Endothelial cell of umbilical vein (primary cell): ENCODE results near the gene LSM6. TPM values are rescaled to one million over a fixed set of nuclear protein-coding genes. Genes with fewer than 3 reads are reported as not detected.

Source experiments
- BruUV-seq: library from RNA; stranded (reverse); fragments of 400-500 nt; replicated peaks from 2 replicates; lab custom pipeline; 2021; lab: Mats Ljungman, UMichigan
- CTCF ChIA-PET: fragments of 300-600, 350-600 bp; sonication (Branson Sonifier 250); formaldehyde crosslinking; loops from one replicate; lab custom pipeline; 2021; ENCODE audit warnings: antibody characterized with exemption, inconsistent platforms; lab: Charles Lee
- POLR2A ChIA-PET: fragments of 300-600, 350-600 bp; sonication (Branson Sonifier 250); formaldehyde crosslinking; loops from one replicate; lab custom pipeline; 2021; ENCODE audit warnings: antibody characterized with exemption, inconsistent platforms; lab: Charles Lee
- DNase-seq: peaks from one replicate; pipeline ENCODE4 v3.0.0-alpha.2; 2011; ENCODE audit warnings: low read depth, low spot score
- FAIRE-seq: peaks from 2 replicates; lab custom pipeline; 2011; peaks lifted over from hg19 to GRCh38; lab: Jason Lieb, UNC
- H2AFZ ChIP-seq: 2 replicates; pipeline ENCODE4 v1.6.0; 2012; ENCODE audit warnings: low read depth, low read length, control low read depth, inconsistent platforms
- H3K27ac ChIP-seq: 2 replicates; pipeline ENCODE4 v1.5.1; 2011; ENCODE audit warnings: low read depth, mild to moderate bottlenecking, control low read depth, low read length, moderate library complexity; ENCODE audit not compliant: insufficient read depth
- H3K27me3 ChIP-seq, 2 experiments: 2 replicates each; pipeline versions ENCODE4 v1.6.0 to v1.6.1; 2011; ENCODE audit warnings: low read length in 2 of 2, mixed read lengths in 1 of 2; ENCODE audit not compliant: control insufficient read depth in 2 of 2, insufficient read depth in 2 of 2
- H3K36me3 ChIP-seq, 2 experiments: 2 replicates in 1 of 2; 3 replicates in 1 of 2; pipeline ENCODE4 v1.5.1; 2011; ENCODE audit warnings: low read length in 2 of 2, mild to moderate bottlenecking in 1 of 2, moderate library complexity in 1 of 2; ENCODE audit not compliant: control insufficient read depth in 2 of 2, insufficient read depth in 2 of 2; ENCODE audit errors: extremely low read depth in 1 of 2
- H3K4me1 ChIP-seq: 3 replicates; pipeline ENCODE4 v1.5.1; 2011; ENCODE audit warnings: mild to moderate bottlenecking, low read length; ENCODE audit not compliant: control insufficient read depth, insufficient read depth; ENCODE audit errors: extremely low read depth
- H3K4me2 ChIP-seq: 2 replicates; pipeline ENCODE4 v1.6.1; 2011; ENCODE audit warnings: low read length, control low read depth, mixed read lengths; ENCODE audit not compliant: insufficient read depth
- H3K4me3 ChIP-seq, 3 experiments: fragments of 200-600 bp in 1 of 3; sonication (generic), shearing (Covaris generic) in 1 of 3; replicated peaks in 1 of 3; 2 replicates each; pipeline ENCODE4 v1.5.1; 2011 to 2016; ENCODE audit warnings: control low read depth in 3 of 3, low read length in 3 of 3, mild to moderate bottlenecking in 2 of 3, inconsistent platforms in 1 of 3, low read depth in 1 of 3, moderate library complexity in 1 of 3; ENCODE audit not compliant: insufficient read depth in 1 of 3
- H3K79me2 ChIP-seq: 2 replicates; pipeline ENCODE4 v1.6.0; 2012; ENCODE audit warnings: low read length, inconsistent platforms; ENCODE audit not compliant: control insufficient read depth, insufficient read depth
- H3K9ac ChIP-seq: replicated peaks from 2 replicates; pipeline ENCODE3; 2011; ENCODE audit warnings: low read length, control low read depth; ENCODE audit not compliant: insufficient read depth; ENCODE audit errors: extremely low read depth
- H3K9me1 ChIP-seq: replicated peaks from 3 replicates; pipeline ENCODE4 v1.6.0; 2011; ENCODE audit warnings: mild to moderate bottlenecking, low read length; ENCODE audit not compliant: control insufficient read depth, insufficient read depth; ENCODE audit errors: extremely low read depth
- H3K9me3 ChIP-seq: replicated peaks from 2 replicates; pipeline ENCODE4 v1.5.1; 2012; ENCODE audit warnings: low read length, inconsistent platforms; ENCODE audit not compliant: control insufficient read depth, insufficient read depth
- H4K20me1 ChIP-seq: replicated peaks from 2 replicates; pipeline ENCODE3; 2011; ENCODE audit warnings: mild to moderate bottlenecking, low read length; ENCODE audit not compliant: control insufficient read depth, insufficient read depth; ENCODE audit errors: extremely low read depth
- EZH2 ChIP-seq: IDR thresholded peaks from 2 replicates; pipeline ENCODE4 v1.6.1; 2012; ENCODE audit warnings: borderline replicate concordance, low read depth, mild to moderate bottlenecking, moderate library complexity, low read length, inconsistent platforms; ENCODE audit not compliant: severe bottlenecking
- GATA2 ChIP-seq: IDR thresholded peaks from 2 replicates; pipeline ENCODE4 v1.7.0; 2011; ENCODE audit warnings: low read depth, mild to moderate bottlenecking, moderate library complexity, mixed read lengths, low read length; ENCODE audit not compliant: insufficient read length, insufficient read depth
- JUN ChIP-seq: IDR thresholded peaks from 2 replicates; pipeline ENCODE4 v1.6.1; 2011; ENCODE audit warnings: borderline replicate concordance, low read depth; ENCODE audit not compliant: insufficient read length, insufficient read depth
- MYC ChIP-seq: IDR thresholded peaks from one replicate; pipeline ENCODE4 v1.6.1; 2011; ENCODE audit warnings: mild to moderate bottlenecking, low read depth, low read length
- POLR2A ChIP-seq: IDR thresholded peaks from 2 replicates; pipeline ENCODE4 v1.6.1; 2012; ENCODE audit warnings: low read depth, mild to moderate bottlenecking, control low read depth, low read length
- dilution Hi-C: fragments of 300-500 bp; cut with MboI; formaldehyde crosslinking; loops from one replicate; pipeline ENCODE4 v1.15.0; 2019; ENCODE audit warnings: low sequenced_read_pairs; ENCODE audit not compliant: extremely low pct_ligation_motif_present
- intact Hi-C: fragments of 100-400 bp; cut with micrococcal nuclease; formaldehyde crosslinking; loops from one replicate; pipeline ENCODE4 v1.10.0; 2022
- polyA plus RNA-seq, 4 experiments: library from polyadenylated mRNA; depleted of rRNA in 3 of 4; stranded (reverse) in 3 of 4; unstranded in 1 of 4; fragments of >200 nt; gene quantifications; 2 replicates each; pipeline versions ENCODE4 v1.2.1 to v1.2.3, GENCODE V29; 2011 to 2012; ENCODE audit warnings: missing spikeins in 1 of 4
- total RNA-seq: library from RNA; stranded (reverse); gene quantifications from 2 replicates; pipeline ENCODE4 v1.2.3, GENCODE V29; 2021
- TF ChIP-seq, protein P1 (sequence below), 2 donors: IDR thresholded peaks; 1 replicate in 1 of 2; 2 replicates in 1 of 2; pipeline ENCODE4 v1.5.1; 2011; ENCODE audit warnings: low read length in 2 of 2, mild to moderate bottlenecking in 2 of 2, moderate library complexity in 2 of 2, control low read depth in 1 of 2, inconsistent platforms in 1 of 2, low read depth in 1 of 2; ENCODE audit not compliant: insufficient read depth in 1 of 2; ENCODE audit errors: extremely low read depth in 1 of 2
- TF ChIP-seq, protein P2 (sequence below): IDR thresholded peaks from 2 replicates; pipeline ENCODE4 v1.6.1; 2011; ENCODE audit not compliant: insufficient read depth, insufficient read length

The LSM6 gene
- total and polyA plus RNA-seq, 2 donors (not counting 3 experiments of a cell fraction or from before 2014, with no cell fraction given) = 20.3 to 43.1 TPM

DNA sequence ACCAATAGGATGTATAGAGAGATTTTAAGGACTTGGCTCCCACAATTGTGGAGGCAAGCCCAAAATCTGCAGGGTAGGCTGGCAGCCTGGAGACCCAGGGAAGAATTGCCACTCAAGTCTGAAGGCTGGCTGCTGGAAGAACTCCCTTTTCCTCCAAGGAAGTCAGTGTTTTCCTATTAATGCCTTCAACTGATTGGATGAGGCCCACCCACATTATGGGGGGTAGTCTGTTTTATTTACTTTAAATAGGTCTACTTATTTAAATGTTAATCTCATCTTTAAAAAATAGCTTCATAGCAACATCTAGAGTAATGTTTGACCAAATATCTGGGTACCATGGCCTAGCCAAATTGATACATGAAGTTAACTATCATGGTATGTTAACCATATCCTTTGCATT, 18.7 kb downstream of the LSM6 start:
- intact Hi-C loops (no loop called here), dilution Hi-C loops (no loop called here)
- CTCF ChIA-PET = no interaction called here
- H3K4me1 ChIP-seq = no peaks in the 10 kb centered on the region
- DNase-seq = no peak
- no peak for TF ChIP-seq MYC
- TF ChIP-seq POLR2A = no peak
- no peak for TF ChIP-seq GATA2
- no peak for TF ChIP-seq EZH2
- no peak for TF ChIP-seq JUN
- TF ChIP-seq, protein P1, sequence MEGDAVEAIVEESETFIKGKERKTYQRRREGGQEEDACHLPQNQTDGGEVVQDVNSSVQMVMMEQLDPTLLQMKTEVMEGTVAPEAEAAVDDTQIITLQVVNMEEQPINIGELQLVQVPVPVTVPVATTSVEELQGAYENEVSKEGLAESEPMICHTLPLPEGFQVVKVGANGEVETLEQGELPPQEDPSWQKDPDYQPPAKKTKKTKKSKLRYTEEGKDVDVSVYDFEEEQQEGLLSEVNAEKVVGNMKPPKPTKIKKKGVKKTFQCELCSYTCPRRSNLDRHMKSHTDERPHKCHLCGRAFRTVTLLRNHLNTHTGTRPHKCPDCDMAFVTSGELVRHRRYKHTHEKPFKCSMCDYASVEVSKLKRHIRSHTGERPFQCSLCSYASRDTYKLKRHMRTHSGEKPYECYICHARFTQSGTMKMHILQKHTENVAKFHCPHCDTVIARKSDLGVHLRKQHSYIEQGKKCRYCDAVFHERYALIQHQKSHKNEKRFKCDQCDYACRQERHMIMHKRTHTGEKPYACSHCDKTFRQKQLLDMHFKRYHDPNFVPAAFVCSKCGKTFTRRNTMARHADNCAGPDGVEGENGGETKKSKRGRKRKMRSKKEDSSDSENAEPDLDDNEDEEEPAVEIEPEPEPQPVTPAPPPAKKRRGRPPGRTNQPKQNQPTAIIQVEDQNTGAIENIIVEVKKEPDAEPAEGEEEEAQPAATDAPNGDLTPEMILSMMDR (IDR thresholded peaks at IDR 0.05; ENCODE audit: extremely low read depth in 1 of 2, insufficient read depth in 1 of 2, low read depth in 1 of 2, low read length in 2 of 2) = no peak
- no TSS peak for BruUV-seq
- H3K4me2 ChIP-seq = no peak overlapping the region
- no peak overlapping the region for H2AFZ ChIP-seq
- POLR2A ChIA-PET = no interaction called here
- H3K79me2 ChIP-seq = no peaks in the 10 kb centered on the region
- H4K20me1 ChIP-seq = no peaks in the 10 kb centered on the region
- H3K9me3 ChIP-seq = no peaks in the 10 kb centered on the region
- H3K9ac ChIP-seq = no peak overlapping the region
- FAIRE-seq = no peak
- H3K27ac ChIP-seq = no peak overlapping the region
- no peaks in the 10 kb centered on the region for H3K27me3 ChIP-seq
- no peaks in the 10 kb centered on the region for H3K9me1 ChIP-seq
- H3K36me3 ChIP-seq = peaks cover 6 to 9% of the 10 kb centered on the region in 2 experiments
- no peak overlapping the region for H3K4me3 ChIP-seq

DNA sequence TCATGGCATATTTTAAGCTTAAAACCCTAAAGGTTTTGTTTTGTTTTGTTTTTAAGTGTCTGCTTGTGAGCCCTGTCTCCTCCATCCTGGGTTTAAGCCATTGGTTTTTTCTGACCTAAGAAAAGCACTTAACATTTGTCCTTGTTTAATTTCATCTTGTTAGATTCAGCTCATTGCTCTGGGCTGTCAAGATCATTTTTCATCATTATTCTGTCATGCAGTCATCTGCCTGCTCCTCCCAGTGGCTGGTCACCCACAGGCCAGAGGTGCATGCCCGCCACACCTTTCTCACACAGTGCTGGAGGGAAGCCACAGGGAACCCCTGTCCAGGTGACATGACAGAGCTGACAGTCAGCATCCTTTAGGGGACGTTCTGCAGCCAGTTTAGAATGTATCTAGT, 27.1 kb downstream of the LSM6 start:
- no peak for DNase-seq
- no TSS peak for BruUV-seq
- no peaks in the 10 kb centered on the region for H4K20me1 ChIP-seq
- H3K9me3 ChIP-seq = no peaks in the 10 kb centered on the region
- intact Hi-C loops (no loop called here), dilution Hi-C loops (no loop called here)
- H3K27ac ChIP-seq = no peak overlapping the region
- H3K9me1 ChIP-seq = no peaks in the 10 kb centered on the region
- peaks cover 0 to 3% of the 10 kb centered on the region in 2 experiments for H3K27me3 ChIP-seq
- no peak overlapping the region for H3K4me3 ChIP-seq
- no peak overlapping the region for H3K9ac ChIP-seq
- no peaks in the 10 kb centered on the region for H3K4me1 ChIP-seq
- ChIA-PET POLR2A (no interaction called here), CTCF (interaction anchor here (0.7 kb wide), 1 partner anchor 108 kb away, joined by 3 read pairs; no protein-coding TSS in a partner anchor)
- no peak for FAIRE-seq
- TF ChIP-seq POLR2A (no peak), JUN (no peak), MYC (no peak), GATA2 (no peak), EZH2 (no peak)
- TF ChIP-seq, protein P2, sequence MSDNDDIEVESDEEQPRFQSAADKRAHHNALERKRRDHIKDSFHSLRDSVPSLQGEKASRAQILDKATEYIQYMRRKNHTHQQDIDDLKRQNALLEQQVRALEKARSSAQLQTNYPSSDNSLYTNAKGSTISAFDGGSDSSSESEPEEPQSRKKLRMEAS = no peak
- TF ChIP-seq, protein P1 (IDR thresholded peaks at IDR 0.05; ENCODE audit: extremely low read depth in 1 of 2, insufficient read depth in 1 of 2, low read depth in 1 of 2, low read length in 2 of 2) = no peak
- H3K79me2 ChIP-seq = no peaks in the 10 kb centered on the region
- no peak overlapping the region for H2AFZ ChIP-seq
- no peaks in the 10 kb centered on the region for H3K36me3 ChIP-seq
- H3K4me2 ChIP-seq = no peak overlapping the region
